ENCODE results near the gene ABCG2. TPM values are rescaled to one million over a fixed set of nuclear protein-coding genes. Genes with fewer than 3 reads are reported as not detected.

The ABCG2 gene
- total and polyA plus RNA-seq, 2 of the 4 experiments (the other 2 are of a cell fraction): 0.50 to 1.1 TPM

DNA sequence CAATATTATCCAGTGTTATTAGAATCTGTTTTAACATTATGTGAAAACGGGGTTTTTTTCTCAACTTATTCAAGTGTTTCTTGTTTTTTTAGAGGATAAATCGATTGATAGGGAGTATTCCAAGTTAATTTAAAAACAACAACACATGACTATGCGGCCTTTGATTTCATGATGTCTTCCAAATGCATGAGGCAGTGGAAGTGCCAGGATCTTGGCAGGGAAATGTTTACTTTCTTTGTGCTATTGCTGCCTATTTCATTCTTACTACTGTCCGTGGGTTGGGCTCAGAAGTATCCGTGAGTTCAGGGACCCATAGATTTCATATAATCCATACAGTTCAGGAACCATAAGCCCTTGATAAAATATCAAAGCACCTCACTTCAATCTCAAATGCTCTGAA is 64.6 kb downstream of the ABCG2 start:
- ChIA-PET CTCF (no interaction called here), POLR2A (ENCODE audit: unreplicated experiment) (no interaction called here)
- H3K9ac ChIP-seq (ENCODE audit: low read depth, low read length): no peak overlapping the region
- H3K79me1 ChIP-seq (ENCODE audit: low read depth in 1 of 2, low read length in 2 of 2): no peaks in the 10 kb centered on the region
- H2BK20ac ChIP-seq (ENCODE audit: low read depth, low read length): no peak overlapping the region
- H3K18ac ChIP-seq (ENCODE audit: low read depth, low read length): no peak overlapping the region
- no peak for DNase-seq
- dilution Hi-C loops (cut with HindIII; ENCODE audit: low sequenced_read_pairs, unreplicated experiment) (no loop called here), in situ Hi-C loops (cut with MboI; ENCODE audit: low sequenced_read_pairs) (no loop called here), intact Hi-C loops (cut with micrococcal nuclease) (no loop called here)
- H2BK15ac ChIP-seq (ENCODE audit: low read depth, low read length): no peak overlapping the region
- no peak overlapping the region for H4K5ac ChIP-seq (ENCODE audit: low read depth, low read length)
- ATAC-seq (ENCODE audit: low read depth): no peak
- no peak overlapping the region for H4K91ac ChIP-seq (ENCODE audit: insufficient read depth, low read depth, low read length)
- no peak overlapping the region for H2BK5ac ChIP-seq (ENCODE audit: low read depth, low read length, poor library complexity, severe bottlenecking)
- WGBS, 2 experiments (ENCODE audit: extremely low coverage in 2 of 2, insufficient read length in 1 of 2): no CpG with 5 or more reads among the region's 5 CpGs
- H3K4me2 ChIP-seq (ENCODE audit: low read depth, low read length): no peak overlapping the region
- no peaks in the 10 kb centered on the region for H3K27me3 ChIP-seq (ENCODE audit: control insufficient read depth, insufficient read depth, low read length)
- H3K4ac ChIP-seq (ENCODE audit: low read depth, low read length): no peak overlapping the region
- no TSS peak for BruUV-seq (replicated peaks)
- H3K4me1 ChIP-seq (ENCODE audit: control insufficient read depth, insufficient read depth, low read length): no peaks in the 10 kb centered on the region
- H3K23ac ChIP-seq (ENCODE audit: low read depth, low read length): no peak overlapping the region
- H3K9me3 ChIP-seq (ENCODE audit: control insufficient read depth, insufficient read depth, low read length): no peaks in the 10 kb centered on the region
- no peak overlapping the region for H2AFZ ChIP-seq (replicated peaks; ENCODE audit: low read length, poor library complexity)
- H3K27ac ChIP-seq (ENCODE audit: insufficient read depth, low read length): no peak overlapping the region
- H2AK9ac ChIP-seq (replicated peaks; ENCODE audit: low read depth, low read length, poor library complexity): no peak overlapping the region
- 0 out of 2 replicates have a peak, but pooled peaks cover 3% of the 10 kb centered on the region for H3K9me1 ChIP-seq (ENCODE audit: insufficient read depth, low read length)
- H2BK120ac ChIP-seq (ENCODE audit: low read depth, low read length): no peak overlapping the region
- no peak overlapping the region for H3K14ac ChIP-seq (replicated peaks; ENCODE audit: low read depth, low read length)
- no peak overlapping the region for H2AK5ac ChIP-seq (ENCODE audit: low read depth, low read length)
- no peaks in the 10 kb centered on the region for H4K20me1 ChIP-seq (ENCODE audit: insufficient read depth, low read length)
- H3K4me3 ChIP-seq (ENCODE audit: insufficient read depth, low read depth, low read length): no peak overlapping the region
- no peak overlapping the region for H3K56ac ChIP-seq (ENCODE audit: extremely low read depth, insufficient read depth, low read length)
- TF ChIP-seq, protein P1, sequence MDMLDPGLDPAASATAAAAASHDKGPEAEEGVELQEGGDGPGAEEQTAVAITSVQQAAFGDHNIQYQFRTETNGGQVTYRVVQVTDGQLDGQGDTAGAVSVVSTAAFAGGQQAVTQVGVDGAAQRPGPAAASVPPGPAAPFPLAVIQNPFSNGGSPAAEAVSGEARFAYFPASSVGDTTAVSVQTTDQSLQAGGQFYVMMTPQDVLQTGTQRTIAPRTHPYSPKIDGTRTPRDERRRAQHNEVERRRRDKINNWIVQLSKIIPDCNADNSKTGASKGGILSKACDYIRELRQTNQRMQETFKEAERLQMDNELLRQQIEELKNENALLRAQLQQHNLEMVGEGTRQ (IDR thresholded peaks at IDR 0.05; ENCODE audit: low read depth, low read length): no peak
- TF ChIP-seq BHLHE40 (IDR thresholded peaks at IDR 0.05; ENCODE audit: low read depth, low read length) (no peak), MXI1 (IDR thresholded peaks at IDR 0.05; ENCODE audit: borderline replicate concordance, low read depth, low read length) (no peak), FOS (IDR thresholded peaks at IDR 0.05; ENCODE audit: low read depth, low read length) (no peak), RFX5 (IDR thresholded peaks at IDR 0.05; ENCODE audit: low read depth, low read length) (no peak), CEBPB (IDR thresholded peaks at IDR 0.05; ENCODE audit: low read depth, low read length) (no peak), SMC3 (IDR thresholded peaks at IDR 0.05; ENCODE audit: low read depth, low read length) (no peak), MAFK (IDR thresholded peaks at IDR 0.05; ENCODE audit: low read depth, low read length) (no peak), CHD1 (IDR thresholded peaks at IDR 0.05; ENCODE audit: low read depth, low read length) (no peak), MAZ (IDR thresholded peaks at IDR 0.05; ENCODE audit: borderline replicate concordance, low read depth, low read length) (no peak), POLR2A (IDR thresholded peaks at IDR 0.05; ENCODE audit: low read depth, low read length) (no peak), RAD21 (IDR thresholded peaks at IDR 0.05; ENCODE audit: low read length) (no peak)
- TF ChIP-seq, protein P2, sequence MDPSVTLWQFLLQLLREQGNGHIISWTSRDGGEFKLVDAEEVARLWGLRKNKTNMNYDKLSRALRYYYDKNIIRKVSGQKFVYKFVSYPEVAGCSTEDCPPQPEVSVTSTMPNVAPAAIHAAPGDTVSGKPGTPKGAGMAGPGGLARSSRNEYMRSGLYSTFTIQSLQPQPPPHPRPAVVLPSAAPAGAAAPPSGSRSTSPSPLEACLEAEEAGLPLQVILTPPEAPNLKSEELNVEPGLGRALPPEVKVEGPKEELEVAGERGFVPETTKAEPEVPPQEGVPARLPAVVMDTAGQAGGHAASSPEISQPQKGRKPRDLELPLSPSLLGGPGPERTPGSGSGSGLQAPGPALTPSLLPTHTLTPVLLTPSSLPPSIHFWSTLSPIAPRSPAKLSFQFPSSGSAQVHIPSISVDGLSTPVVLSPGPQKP (IDR thresholded peaks at IDR 0.05; ENCODE audit: borderline replicate concordance, low read depth, low read length): no peak
- TF ChIP-seq, protein P3, sequence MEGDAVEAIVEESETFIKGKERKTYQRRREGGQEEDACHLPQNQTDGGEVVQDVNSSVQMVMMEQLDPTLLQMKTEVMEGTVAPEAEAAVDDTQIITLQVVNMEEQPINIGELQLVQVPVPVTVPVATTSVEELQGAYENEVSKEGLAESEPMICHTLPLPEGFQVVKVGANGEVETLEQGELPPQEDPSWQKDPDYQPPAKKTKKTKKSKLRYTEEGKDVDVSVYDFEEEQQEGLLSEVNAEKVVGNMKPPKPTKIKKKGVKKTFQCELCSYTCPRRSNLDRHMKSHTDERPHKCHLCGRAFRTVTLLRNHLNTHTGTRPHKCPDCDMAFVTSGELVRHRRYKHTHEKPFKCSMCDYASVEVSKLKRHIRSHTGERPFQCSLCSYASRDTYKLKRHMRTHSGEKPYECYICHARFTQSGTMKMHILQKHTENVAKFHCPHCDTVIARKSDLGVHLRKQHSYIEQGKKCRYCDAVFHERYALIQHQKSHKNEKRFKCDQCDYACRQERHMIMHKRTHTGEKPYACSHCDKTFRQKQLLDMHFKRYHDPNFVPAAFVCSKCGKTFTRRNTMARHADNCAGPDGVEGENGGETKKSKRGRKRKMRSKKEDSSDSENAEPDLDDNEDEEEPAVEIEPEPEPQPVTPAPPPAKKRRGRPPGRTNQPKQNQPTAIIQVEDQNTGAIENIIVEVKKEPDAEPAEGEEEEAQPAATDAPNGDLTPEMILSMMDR (conservative IDR thresholded peaks at IDR 0.05; ENCODE audit: low read depth, low read length): no peak
- no peaks in the 10 kb centered on the region for H3K36me3 ChIP-seq (ENCODE audit: control insufficient read depth, insufficient read depth, low read length)
- H4K8ac ChIP-seq (ENCODE audit: low read depth in 2 of 2, low read length in 2 of 2): no peak overlapping the region

All from IMR-90 (cell line).